ENCODE results near the gene ZNF667. TPM values are rescaled to one million over a fixed set of nuclear protein-coding genes. Genes with fewer than 3 reads are reported as not detected.

Gene ZNF667
- total RNA-seq, 1 donor from 2014 or later = 2.0 TPM

GRCh38 chr19:56441206-56441792 is 35.8 kb downstream of the ZNF667 start:
- Mint-ChIP-seq H3K36me3 (ENCODE audit: low read depth) (peaks cover 32% of the 10 kb centered on the region), H3K27ac (no peak overlapping the region), H3K9me3 (peaks cover 51% of the 10 kb centered on the region), H3K4me3 (no peak overlapping the region), H3K27me3 (no peaks in the 10 kb centered on the region), H3K4me1 (no peaks in the 10 kb centered on the region)
- TF ChIP-seq CTCF (IDR thresholded peaks at IDR 0.05) = no peak
- ChIA-PET CTCF (no interaction called here), POLR2A (no interaction called here)
- intact Hi-C loops (cut with micrococcal nuclease) = no loop called here
- DNase-seq (no peak), ATAC-seq (ENCODE audit: low read depth) (no peak)

GRCh38 chr19:56423985-56424353 is 53.2 kb downstream of the ZNF667 start:
- Mint-ChIP-seq H3K27me3 (no peaks in the 10 kb centered on the region), H3K4me3 (no peak overlapping the region), H3K27ac (no peak overlapping the region), H3K36me3 (ENCODE audit: low read depth) (peaks cover 61% of the 10 kb centered on the region), H3K4me1 (no peaks in the 10 kb centered on the region), H3K9me3 (peaks cover 46% of the 10 kb centered on the region)
- DNase-seq = no peak
- ATAC-seq (ENCODE audit: low read depth) = no peak
- intact Hi-C loops (cut with micrococcal nuclease) = no loop called here
- no peak for TF ChIP-seq CTCF (IDR thresholded peaks at IDR 0.05)
- ChIA-PET CTCF (no interaction called here), POLR2A (no interaction called here)

DNA sequence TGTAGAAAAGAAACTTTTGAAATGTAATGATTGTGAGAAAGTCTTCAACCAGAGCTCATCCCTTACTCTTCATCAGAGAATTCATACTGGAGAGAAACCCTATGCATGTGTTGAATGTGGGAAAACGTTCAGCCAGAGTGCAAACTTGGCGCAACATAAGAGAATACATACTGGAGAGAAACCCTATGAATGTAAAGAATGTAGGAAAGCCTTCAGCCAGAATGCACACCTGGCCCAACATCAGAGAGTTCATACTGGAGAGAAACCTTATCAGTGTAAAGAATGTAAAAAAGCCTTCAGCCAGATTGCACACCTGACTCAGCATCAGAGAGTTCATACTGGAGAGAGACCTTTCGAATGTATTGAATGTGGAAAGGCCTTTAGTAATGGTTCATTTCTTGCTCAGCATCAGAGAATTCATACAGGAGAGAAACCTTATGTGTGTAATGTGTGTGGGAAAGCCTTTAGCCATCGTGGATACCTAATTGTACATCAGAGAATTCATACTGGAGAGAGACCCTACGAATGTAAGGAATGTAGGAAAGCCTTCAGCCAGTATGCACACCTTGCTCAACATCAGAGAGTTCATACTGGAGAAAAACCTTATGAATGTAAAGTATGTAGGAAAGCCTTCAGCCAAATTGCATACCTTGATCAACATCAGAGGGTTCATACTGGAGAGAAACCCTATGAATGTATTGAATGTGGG is 53.7 kb downstream of the ZNF667 start:
- no peak for ATAC-seq (ENCODE audit: low read depth)
- H3K9me3 Mint-ChIP-seq = peaks cover 51% of the 10 kb centered on the region
- no peaks in the 10 kb centered on the region for H3K27me3 Mint-ChIP-seq
- H3K27ac Mint-ChIP-seq = no peak overlapping the region
- no peak for TF ChIP-seq CTCF (IDR thresholded peaks at IDR 0.05)
- intact Hi-C loops (cut with micrococcal nuclease) = no loop called here
- CTCF ChIA-PET = no interaction called here
- no peak for DNase-seq
- H3K4me3 Mint-ChIP-seq = no peak overlapping the region
- H3K4me1 Mint-ChIP-seq = no peaks in the 10 kb centered on the region
- POLR2A ChIA-PET = interaction anchor here (0.6 kb wide), 1 partner anchor 761 kb away, joined by 4 read pairs; no protein-coding TSS in a partner anchor
- H3K36me3 Mint-ChIP-seq (ENCODE audit: low read depth) = peaks cover 65% of the 10 kb centered on the region

- intact Hi-C loops (cut with micrococcal nuclease) = loop anchor here (10.0 kb wide), 1 partner anchor 160 kb away; the partner anchor contains the start of gene ZNF470
- Mint-ChIP-seq H3K4me1 (peaks cover 29% of the 10 kb centered on the region), H3K27ac (peak overlapping the region; percentile 96), H3K36me3 (ENCODE audit: low read depth) (peaks cover 67% of the 10 kb centered on the region), H3K27me3 (no peaks in the 10 kb centered on the region), H3K9me3 (peaks cover 42% of the 10 kb centered on the region), H3K4me3 (peak overlapping the region; percentile 95)
- POLR2A ChIA-PET = no interaction called here
- ATAC-seq (ENCODE audit: low read depth) (no peak), DNase-seq (no peak)
- CTCF ChIA-PET = interaction anchor here (0.6 kb wide), 1 partner anchor 597 kb away, joined by 3 read pairs; no protein-coding TSS in a partner anchor
- no peak for TF ChIP-seq CTCF (IDR thresholded peaks at IDR 0.05)
Observed at GRCh38 chr19:56405062-56405461, 72.1 kb downstream of the ZNF667 start.

GRCh38 chr19:56404705-56405056 is 72.5 kb downstream of the ZNF667 start:
- POLR2A ChIA-PET = interaction anchor here (2.0 kb wide), 1 partner anchor 11 kb away, joined by 24 read pairs; the partner anchor contains the start of gene ZNF582
- no peaks in the 10 kb centered on the region for H3K27me3 Mint-ChIP-seq
- DNase-seq (no peak), ATAC-seq (ENCODE audit: low read depth) (no peak)
- peaks cover 67% of the 10 kb centered on the region for H3K36me3 Mint-ChIP-seq (ENCODE audit: low read depth)
- peak overlapping the region; percentile 95 for H3K4me3 Mint-ChIP-seq
- peaks cover 29% of the 10 kb centered on the region for H3K4me1 Mint-ChIP-seq
- peaks cover 41% of the 10 kb centered on the region for H3K9me3 Mint-ChIP-seq
- no peak for TF ChIP-seq CTCF (IDR thresholded peaks at IDR 0.05)
- CTCF ChIA-PET = interaction anchor here (0.6 kb wide), 1 partner anchor 596 kb away, joined by 3 read pairs; no protein-coding TSS in a partner anchor
- intact Hi-C loops (cut with micrococcal nuclease) = loop anchor here (1.0 to 10.0 kb wide), 4 partner anchors 11 to 267 kb away; partner anchors contain the start of genes ZFP28, ZNF470, ZNF582 and ZNF835
- peak overlapping the region; percentile 96 for H3K27ac Mint-ChIP-seq

Data from activated B cell treated with CpG ODN at 0.5 μM for 24 hours (primary cell).